Ureter (tissue), 1 donor: Measurements from ENCODE around the gene UNKL. TPM values are rescaled to one million over a fixed set of nuclear protein-coding genes. Genes with fewer than 3 reads are reported as not detected.
"Not testable (repeated sequence)": the region's sequence is repeated elsewhere in the genome, so short reads cannot be mapped to it uniquely, and the experiment has no call there.

Experiments used
- DNase-seq: peaks from one replicate; pipeline ENCODE4 v3.0.0-alpha.2; 2020; ENCODE audit warnings: low spot score
- total RNA-seq: library from RNA; stranded (reverse); gene quantifications from one replicate; pipeline ENCODE4 v1.2.4, GENCODE V29; 2023
- donor health status: DM: yes; HTN: yes; CAD: no.

UNKL gene
- total RNA-seq, 1 donor from 2014 or later, result 16.7 TPM

GRCh38 chr16:1446296-1447080, 32.0 kb upstream of the UNKL start:
- DNase-seq, result no peak

- no peak for DNase-seq
Measured at GRCh38 chr16:1445518-1446203, 31.2 kb upstream of the UNKL start.

- no peak for DNase-seq
Measured at GRCh38 chr16:1444730-1445517, 30.4 kb upstream of the UNKL start.

- DNase-seq, result no peak
Measured at GRCh38 chr16:1443980-1444729, 29.7 kb upstream of the UNKL start, which contains the start of gene CCDC154. CCDC154 (minus strand) TSS chr16:1444556; CDS start chr16:1444322, 234 bp downstream.

GRCh38 chr16:1443403-1443973, 29.0 kb upstream of the UNKL start:
- DNase-seq, result no peak

- DNase-seq, result no peak
Measured at GRCh38 chr16:1442697-1443096, 28.2 kb upstream of the UNKL start.

- DNase-seq, result no peak
Measured at GRCh38 chr16:1441391-1441829, 26.9 kb upstream of the UNKL start.

GRCh38 chr16:1439699-1440074, 25.2 kb upstream of the UNKL start:
- not testable (repeated sequence) for DNase-seq

- no peak for DNase-seq
Measured at GRCh38 chr16:1439058-1439698, 24.7 kb upstream of the UNKL start.

GRCh38 chr16:1438229-1439057, 23.9 kb upstream of the UNKL start:
- no peak for DNase-seq

GRCh38 chr16:1437606-1438005, 23.1 kb upstream of the UNKL start:
- DNase-seq, result no peak

- no peak for DNase-seq
Measured at GRCh38 chr16:1436731-1437355, 22.3 kb upstream of the UNKL start.

- DNase-seq, result no peak
Measured at GRCh38 chr16:1435921-1436697, 21.6 kb upstream of the UNKL start.

GRCh38 chr16:1434644-1435592, 20.4 kb upstream of the UNKL start:
- DNase-seq, result no peak

GRCh38 chr16:1433756-1434155, 19.3 kb upstream of the UNKL start:
- no peak for DNase-seq

GRCh38 chr16:1433263-1433560, 18.7 kb upstream of the UNKL start:
- no peak for DNase-seq

- DNase-seq, result no peak
Measured at GRCh38 chr16:1432388-1433262, 18.1 kb upstream of the UNKL start.
